Dendritic cell treated with granulocyte-macrophage colony-stimulating factor and Interleukin-4, amounts not matched to agents 40 ng/mL and 50 ng/mL, for 4 days (primary cell): Measurements from ENCODE around the gene SCARF1.

ENCODE experiments used
- H3K27ac Mint-ChIP-seq: one replicate; pipeline ENCODE4 v1.8.0; 2022; ENCODE audit warnings: mild to moderate bottlenecking, mixed read lengths
- H3K27me3 Mint-ChIP-seq: one replicate; pipeline ENCODE4 v1.8.0; 2022; ENCODE audit warnings: mild to moderate bottlenecking, mixed read lengths
- H3K36me3 Mint-ChIP-seq: one replicate; pipeline ENCODE4 v1.8.0; 2022; ENCODE audit warnings: low read depth, mixed read lengths
- H3K4me1 Mint-ChIP-seq: one replicate; pipeline ENCODE4 v1.8.0; 2022; ENCODE audit warnings: low read depth, mixed read lengths
- H3K4me3 Mint-ChIP-seq: one replicate; pipeline ENCODE4 v1.8.0; 2022; ENCODE audit warnings: mild to moderate bottlenecking, moderate library complexity, mixed read lengths
- H3K9me3 Mint-ChIP-seq: one replicate; pipeline ENCODE4 v1.8.0; 2022; ENCODE audit warnings: mixed read lengths
- intact Hi-C: fragments of 100-400 bp; cut with micrococcal nuclease; formaldehyde crosslinking; loops from one replicate; pipeline ENCODE4 v1.15.0; 2022

SCARF1 gene

GRCh38 chr17:1641065-1641403 is 4.5 kb downstream of the SCARF1 start:
- Mint-ChIP-seq H3K4me1 (peaks cover 49% of the 10 kb centered on the region), H3K27me3 (peaks cover 2% of the 10 kb centered on the region), H3K9me3 (no peaks in the 10 kb centered on the region), H3K36me3 (peaks cover 60% of the 10 kb centered on the region), H3K27ac (no peak overlapping the region), H3K4me3 (no peak overlapping the region)
- intact Hi-C loops, result no loop called here

- intact Hi-C loops, result no loop called here
- Mint-ChIP-seq H3K4me1 (peaks cover 43% of the 10 kb centered on the region), H3K4me3 (no peak overlapping the region), H3K9me3 (no peaks in the 10 kb centered on the region), H3K27ac (peak overlapping the region; percentile 63), H3K27me3 (peaks cover 2% of the 10 kb centered on the region), H3K36me3 (peaks cover 60% of the 10 kb centered on the region)
These were observed 5.0 kb downstream of the SCARF1 start for GRCh38 chr17:1640329-1641064.

- Mint-ChIP-seq H3K27me3 (peaks cover 2% of the 10 kb centered on the region), H3K4me3 (no peak overlapping the region), H3K36me3 (peaks cover 64% of the 10 kb centered on the region), H3K4me1 (peaks cover 35% of the 10 kb centered on the region), H3K27ac (peak overlapping the region; percentile 63), H3K9me3 (no peaks in the 10 kb centered on the region)
- intact Hi-C loops, result loop anchor here (10.0 kb wide), 1 partner anchor 275 kb away; no protein-coding TSS in a partner anchor
These were observed 5.9 kb downstream of the SCARF1 start for GRCh38 chr17:1639549-1640180.

GRCh38 chr17:1638624-1639300 is 6.8 kb downstream of the SCARF1 start:
- Mint-ChIP-seq H3K36me3 (peaks cover 71% of the 10 kb centered on the region), H3K4me3 (no peak overlapping the region), H3K27ac (peak overlapping the region; percentile 51), H3K9me3 (no peaks in the 10 kb centered on the region), H3K4me1 (peaks cover 26% of the 10 kb centered on the region), H3K27me3 (peaks cover 2% of the 10 kb centered on the region)
- intact Hi-C loops, result loop anchor here (10.0 kb wide), 1 partner anchor 274 kb away; no protein-coding TSS in a partner anchor

- intact Hi-C loops, result loop anchor here (10.0 kb wide), 1 partner anchor 273 kb away; no protein-coding TSS in a partner anchor
- peaks cover 71% of the 10 kb centered on the region for H3K36me3 Mint-ChIP-seq
- H3K27me3 Mint-ChIP-seq, result peaks cover 2% of the 10 kb centered on the region
- H3K9me3 Mint-ChIP-seq, result no peaks in the 10 kb centered on the region
- peaks cover 26% of the 10 kb centered on the region for H3K4me1 Mint-ChIP-seq
- H3K27ac Mint-ChIP-seq, result peak overlapping the region; percentile 51
- H3K4me3 Mint-ChIP-seq, result peak overlapping the region; percentile 31
These were observed 7.4 kb downstream of the SCARF1 start for GRCh38 chr17:1638171-1638590.

- intact Hi-C loops, result loop anchor here (10.0 kb wide), 1 partner anchor 272 kb away; no protein-coding TSS in a partner anchor
- Mint-ChIP-seq H3K4me3 (no peak overlapping the region), H3K4me1 (peaks cover 29% of the 10 kb centered on the region), H3K36me3 (peaks cover 71% of the 10 kb centered on the region), H3K9me3 (no peaks in the 10 kb centered on the region), H3K27me3 (peaks cover 2% of the 10 kb centered on the region), H3K27ac (no peak overlapping the region)
These were observed 8.7 kb downstream of the SCARF1 start for GRCh38 chr17:1636732-1637285.

- Mint-ChIP-seq H3K36me3 (peaks cover 67% of the 10 kb centered on the region), H3K27me3 (peaks cover 2% of the 10 kb centered on the region), H3K4me1 (peaks cover 38% of the 10 kb centered on the region), H3K27ac (no peak overlapping the region), H3K9me3 (no peaks in the 10 kb centered on the region), H3K4me3 (no peak overlapping the region)
- intact Hi-C loops, result loop anchor here (10.0 kb wide), 1 partner anchor 271 kb away; no protein-coding TSS in a partner anchor
These were observed 9.7 kb downstream of the SCARF1 start for GRCh38 chr17:1635675-1636465.

GRCh38 chr17:1634841-1635650 is 10.5 kb downstream of the SCARF1 start:
- H3K27me3 Mint-ChIP-seq, result peaks cover 2% of the 10 kb centered on the region
- intact Hi-C loops, result loop anchor here (10.0 kb wide), 1 partner anchor 270 kb away; no protein-coding TSS in a partner anchor
- no peaks in the 10 kb centered on the region for H3K9me3 Mint-ChIP-seq
- no peak overlapping the region for H3K27ac Mint-ChIP-seq
- peaks cover 46% of the 10 kb centered on the region for H3K4me1 Mint-ChIP-seq
- H3K4me3 Mint-ChIP-seq, result no peak overlapping the region
- H3K36me3 Mint-ChIP-seq, result peaks cover 59% of the 10 kb centered on the region

GRCh38 chr17:1630662-1631061 is 14.9 kb downstream of the SCARF1 start:
- Mint-ChIP-seq H3K4me3 (peak overlapping the region; percentile 98), H3K9me3 (no peaks in the 10 kb centered on the region), H3K27me3 (no peaks in the 10 kb centered on the region), H3K4me1 (peaks cover 44% of the 10 kb centered on the region), H3K27ac (peak overlapping the region; percentile 93), H3K36me3 (peaks cover 50% of the 10 kb centered on the region)
- intact Hi-C loops, result loop anchor here (1.0 to 10.0 kb wide), 2 partner anchors 18 to 266 kb away; no protein-coding TSS in a partner anchor

- H3K27ac Mint-ChIP-seq, result peak overlapping the region; percentile 93
- no peaks in the 10 kb centered on the region for H3K9me3 Mint-ChIP-seq
- intact Hi-C loops, result loop anchor here (5.0 to 10.0 kb wide), 3 partner anchors 37 to 265 kb away; no protein-coding TSS in a partner anchor
- H3K4me1 Mint-ChIP-seq, result peaks cover 51% of the 10 kb centered on the region
- peak overlapping the region; percentile 98 for H3K4me3 Mint-ChIP-seq
- H3K27me3 Mint-ChIP-seq, result no peaks in the 10 kb centered on the region
- H3K36me3 Mint-ChIP-seq, result peaks cover 50% of the 10 kb centered on the region
These were observed 15.8 kb downstream of the SCARF1 start for GRCh38 chr17:1629504-1630310.

- H3K27ac Mint-ChIP-seq, result peak overlapping the region; percentile 93
- peaks cover 55% of the 10 kb centered on the region for H3K4me1 Mint-ChIP-seq
- peak overlapping the region; percentile 98 for H3K4me3 Mint-ChIP-seq
- no peaks in the 10 kb centered on the region for H3K27me3 Mint-ChIP-seq
- H3K36me3 Mint-ChIP-seq, result peaks cover 50% of the 10 kb centered on the region
- H3K9me3 Mint-ChIP-seq, result no peaks in the 10 kb centered on the region
- intact Hi-C loops, result loop anchor here (5.0 kb wide), 2 partner anchors 37 to 72 kb away; no protein-coding TSS in a partner anchor
These were observed 16.6 kb downstream of the SCARF1 start for GRCh38 chr17:1628856-1629503.
